Measurements from ENCODE around the gene SLC4A1AP.

The SLC4A1AP gene

DNA sequence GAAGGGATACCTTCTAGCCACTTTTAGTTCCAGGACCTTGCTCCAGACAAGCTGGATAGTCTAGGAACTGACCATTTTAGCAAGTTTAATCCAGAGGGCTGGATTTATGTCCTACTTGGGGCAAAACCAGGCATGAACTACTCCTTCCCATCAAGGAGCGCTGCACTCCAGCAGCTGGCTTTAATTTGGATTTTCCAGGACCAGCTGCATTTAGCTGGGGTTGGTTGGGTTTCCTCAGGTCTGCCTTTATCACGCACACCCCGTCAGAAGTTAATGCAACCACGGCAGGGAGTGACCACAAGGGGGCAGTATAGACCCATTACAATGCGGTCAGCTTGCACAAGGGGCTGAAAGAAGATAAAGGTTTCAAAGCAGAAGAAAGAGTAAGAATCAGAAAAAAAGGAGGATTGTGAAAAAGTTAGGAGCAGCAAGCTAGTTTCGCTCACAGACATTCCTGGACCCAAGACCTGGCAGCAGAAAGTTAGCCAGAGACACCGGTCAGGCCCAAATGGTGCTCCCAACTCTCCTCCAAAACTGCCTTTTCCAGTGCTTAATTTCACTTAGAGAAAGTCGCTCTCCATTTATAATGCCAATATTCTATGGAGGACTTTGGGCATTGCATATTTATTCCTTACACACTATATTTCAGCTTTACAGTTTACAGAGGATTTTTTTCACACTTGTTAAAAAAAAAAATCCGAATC is 40.1 kb downstream of the SLC4A1AP start:
- DNase-seq (ENCODE audit: low read depth), result peak; percentile 83

GRCh38 chr2:27704342-27704876 is 40.7 kb downstream of the SLC4A1AP start:
- DNase-seq (ENCODE audit: low read depth), result no peak

DNA sequence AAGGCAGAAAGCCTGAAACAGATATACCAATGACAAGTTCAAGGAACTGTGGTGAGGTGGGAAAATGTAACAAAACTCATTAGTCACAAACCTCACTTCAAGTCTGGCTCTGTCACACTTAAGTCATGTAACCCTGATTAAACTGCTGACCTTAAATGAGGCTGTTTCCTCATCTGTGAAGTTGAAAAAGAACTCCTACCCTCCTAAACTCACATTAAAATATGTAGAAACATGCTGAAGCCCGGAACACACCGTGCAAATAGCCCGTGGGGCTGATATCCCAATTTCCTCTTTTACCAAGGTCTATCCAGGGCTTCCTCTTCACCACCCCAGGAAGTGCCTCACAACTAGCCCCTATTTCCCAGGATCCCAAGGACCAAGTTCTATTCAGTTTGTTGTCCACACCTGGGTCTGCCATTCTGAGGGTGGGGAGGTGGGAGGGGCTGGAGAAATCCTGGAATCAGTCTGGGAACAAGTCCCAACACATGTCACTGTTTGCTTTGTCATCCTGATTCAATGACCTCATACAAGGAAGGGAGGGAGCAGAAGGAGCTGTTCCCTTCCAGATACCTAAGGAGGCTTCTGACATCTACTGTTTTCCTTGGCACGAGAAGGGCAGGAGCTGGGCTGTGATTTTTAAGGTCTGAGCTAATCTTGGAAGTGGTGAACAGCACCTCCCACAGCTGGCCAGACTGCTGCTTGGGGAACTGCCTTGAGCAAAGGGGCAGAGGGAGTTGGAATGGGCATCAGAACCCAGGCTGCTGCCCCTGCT is 42.3 kb downstream of the SLC4A1AP start:
- no peak for DNase-seq (ENCODE audit: low read depth)

DNA sequence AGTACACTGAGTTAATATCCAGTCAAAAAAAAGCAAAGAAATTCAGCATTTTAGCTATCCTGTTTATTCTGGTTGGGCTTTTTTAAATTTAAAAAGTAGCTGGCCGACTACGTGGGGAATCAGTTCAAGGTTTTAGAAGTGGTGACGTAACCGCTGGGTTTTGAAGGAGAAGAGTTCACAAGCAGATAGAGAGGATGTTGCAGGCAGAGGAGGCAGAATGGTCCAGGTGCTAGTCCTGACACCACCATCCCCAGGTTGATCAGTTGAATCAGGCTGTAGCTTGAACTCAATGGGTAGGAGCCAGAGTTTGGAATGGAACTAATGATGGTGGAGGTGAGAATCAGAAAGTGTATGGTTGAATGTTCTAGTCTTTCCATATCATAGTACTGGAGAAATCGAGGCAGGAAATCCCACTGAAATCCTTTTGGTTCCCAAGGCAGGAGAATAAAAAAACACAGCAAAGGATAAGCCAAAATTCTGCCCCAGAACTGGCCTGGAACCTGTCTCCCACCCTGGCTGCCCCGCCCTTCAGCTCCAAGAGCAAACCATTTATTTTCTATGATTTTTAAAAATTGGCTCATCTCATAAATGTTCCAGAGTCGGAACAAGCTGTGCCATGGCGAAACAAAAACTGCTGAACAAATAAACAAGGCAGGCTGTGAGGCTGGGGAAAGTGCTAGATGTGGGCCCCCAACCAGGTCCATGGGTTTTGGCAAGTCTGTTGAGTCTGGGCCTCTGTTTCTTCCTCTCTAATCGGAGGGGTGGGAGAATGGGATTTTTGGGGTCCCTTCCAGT is 44.0 kb downstream of the SLC4A1AP start:
- no peak for DNase-seq (ENCODE audit: low read depth)

GRCh38 chr2:27708257-27708654 is 44.6 kb downstream of the SLC4A1AP start:
- DNase-seq (ENCODE audit: low read depth), result no peak

GRCh38 chr2:27708666-27709065 is 45.0 kb downstream of the SLC4A1AP start:
- no peak for DNase-seq (ENCODE audit: low read depth)

DNA sequence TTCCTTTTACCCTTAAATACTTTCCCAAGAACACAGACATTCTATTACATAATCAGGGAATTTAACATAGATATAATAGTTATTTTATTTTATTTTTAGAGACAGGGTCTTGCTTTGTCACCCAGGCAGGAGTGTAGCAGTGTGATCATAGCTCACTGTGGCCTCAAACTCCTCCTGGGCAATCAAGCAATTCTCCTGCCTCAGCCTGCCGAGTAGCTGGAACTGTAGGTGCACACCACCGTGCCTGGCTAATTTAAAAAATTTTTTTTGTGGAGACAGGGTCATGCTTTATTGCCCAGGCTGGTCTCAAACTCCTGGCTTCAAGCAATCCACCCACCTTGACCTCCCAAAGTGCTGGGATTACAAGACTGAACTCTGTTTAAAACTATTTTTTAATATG is 45.6 kb downstream of the SLC4A1AP start:
- DNase-seq (ENCODE audit: low read depth), result no peak

DNA sequence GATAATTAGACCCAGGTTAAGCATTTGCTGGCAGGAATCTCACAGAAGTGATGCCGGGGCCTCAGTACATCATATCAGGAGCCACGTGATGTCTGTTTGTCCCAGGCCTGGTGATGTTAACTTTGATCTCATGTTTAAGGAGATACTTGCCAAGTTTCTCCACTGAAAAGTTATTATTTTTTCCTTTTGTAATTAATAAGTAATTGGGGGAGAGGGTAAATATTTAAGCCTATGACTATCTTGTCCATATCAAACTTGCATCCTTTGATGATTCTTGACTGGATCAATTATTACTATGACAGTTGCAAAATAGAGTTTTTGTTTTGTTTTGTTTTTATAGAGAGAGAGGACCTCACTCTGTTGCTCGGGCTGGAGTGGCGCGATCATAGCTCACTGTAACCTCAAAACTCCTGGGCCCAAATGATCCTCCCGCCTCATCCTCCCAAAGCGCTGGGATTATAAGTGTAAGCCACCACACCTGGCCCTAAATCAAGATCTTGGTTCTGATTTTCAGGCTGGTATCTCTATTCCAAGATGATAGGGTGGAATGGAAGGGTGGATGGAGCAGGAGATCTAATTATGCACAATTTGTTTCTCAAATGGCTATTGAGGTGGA is 46.4 kb downstream of the SLC4A1AP start:
- DNase-seq (ENCODE audit: low read depth), result no peak

- no peak for DNase-seq (ENCODE audit: low read depth)
Observed at GRCh38 chr2:27710640-27711430, 47.1 kb downstream of the SLC4A1AP start.

- DNase-seq (ENCODE audit: low read depth), result no peak
Observed at GRCh38 chr2:27711804-27712203, 48.1 kb downstream of the SLC4A1AP start.

DNA sequence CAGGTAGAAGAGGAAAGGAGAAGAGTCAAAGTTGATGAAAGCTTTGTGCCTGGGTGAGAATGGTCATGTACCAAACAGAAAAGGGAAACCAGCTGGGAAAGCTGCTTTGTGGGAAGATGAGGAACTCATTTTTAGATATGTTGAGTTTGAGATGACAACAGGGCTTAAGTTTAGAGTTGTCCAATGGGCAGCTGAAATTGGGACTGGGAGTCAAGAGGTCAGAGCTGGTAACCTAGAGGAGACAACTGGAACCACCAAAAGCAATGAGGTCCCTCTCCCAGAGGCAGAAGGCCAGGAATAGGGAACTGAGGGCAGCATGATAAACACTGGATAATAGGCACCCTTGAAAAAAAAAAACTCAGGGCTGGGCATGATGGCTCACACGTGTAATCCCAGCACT is 48.8 kb downstream of the SLC4A1AP start:
- no peak for DNase-seq (ENCODE audit: low read depth)

GRCh38 chr2:27713201-27713600 is 49.5 kb downstream of the SLC4A1AP start:
- no peak for DNase-seq (ENCODE audit: low read depth)

- DNase-seq (ENCODE audit: low read depth), result no peak
Observed at GRCh38 chr2:27714053-27714452, 50.4 kb downstream of the SLC4A1AP start.

- DNase-seq (ENCODE audit: low read depth), result no peak
Observed at GRCh38 chr2:27714851-27715291, 51.2 kb downstream of the SLC4A1AP start.

- DNase-seq (ENCODE audit: low read depth), result no peak
Observed at GRCh38 chr2:27715318-27716210, 51.9 kb downstream of the SLC4A1AP start.

DNA sequence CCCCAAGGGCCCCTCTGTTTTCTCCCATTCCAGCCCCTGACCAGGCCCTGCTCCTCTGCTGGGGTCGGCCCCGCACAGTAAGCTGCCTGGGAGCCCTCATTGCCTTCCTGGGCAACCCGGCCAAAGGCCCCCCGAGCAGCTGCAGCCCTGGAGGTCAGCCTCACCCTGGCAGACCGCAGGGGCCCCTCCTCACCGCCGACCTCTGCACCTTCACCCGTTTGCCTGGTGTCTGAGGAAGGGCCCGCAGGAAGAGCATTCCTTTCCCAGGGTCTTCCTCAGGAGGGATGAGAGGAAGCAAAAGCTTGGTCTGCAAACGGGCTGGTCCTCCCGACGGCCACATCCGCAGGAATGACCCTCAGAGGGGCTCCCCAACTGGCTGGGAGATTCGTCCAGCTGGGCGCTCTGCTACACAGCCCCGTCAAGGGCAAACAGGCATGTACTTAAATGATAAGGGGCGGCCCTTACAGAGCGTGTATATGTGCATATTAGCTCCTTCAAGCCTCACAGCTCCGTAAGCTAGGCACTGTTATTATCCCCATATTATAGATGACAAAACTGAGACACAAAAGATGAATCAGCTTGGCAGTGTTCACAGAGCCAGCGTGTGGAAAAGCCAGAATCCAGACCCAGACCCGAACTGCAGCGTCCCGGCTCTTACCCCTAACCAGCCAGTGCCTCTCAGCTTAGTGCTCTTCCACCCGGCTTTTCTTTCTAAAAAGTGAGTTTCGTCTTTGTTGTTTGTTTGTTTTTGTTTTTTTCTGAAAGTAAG is 52.8 kb downstream of the SLC4A1AP start:
- DNase-seq (ENCODE audit: low read depth), result no peak

DNA sequence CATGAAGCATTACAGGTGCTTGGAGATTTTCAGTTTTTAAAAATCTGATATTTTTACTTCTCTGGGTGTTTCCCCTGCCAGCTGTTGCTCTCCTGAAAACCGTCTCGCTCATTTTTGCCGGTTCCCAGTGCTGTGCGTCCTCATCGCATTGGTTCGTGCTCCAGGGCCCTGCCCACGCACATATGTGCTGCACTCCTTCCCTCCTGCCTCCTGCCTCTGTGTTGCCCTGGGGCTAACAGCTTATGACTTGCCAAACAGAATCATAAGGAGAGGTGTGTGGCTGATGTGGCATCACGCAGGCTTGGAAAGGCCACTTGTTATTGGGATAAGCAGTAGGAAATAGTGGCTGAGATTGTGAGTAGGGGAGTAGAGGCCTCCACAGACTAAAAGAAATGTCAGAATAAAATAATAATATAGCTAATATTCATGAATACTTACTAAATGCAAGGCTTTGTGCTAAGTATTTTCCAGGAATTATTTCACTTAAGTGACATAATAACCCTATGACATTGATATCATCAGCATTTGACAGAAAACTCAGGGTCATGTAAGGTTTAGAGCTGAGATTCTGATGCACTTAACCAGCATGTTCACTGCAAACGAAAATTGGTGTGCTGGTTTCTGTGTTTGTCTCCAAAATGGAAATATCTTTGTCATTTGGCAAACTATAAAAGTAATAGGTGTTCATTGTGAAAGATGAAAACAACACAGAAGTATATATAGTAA is 53.5 kb downstream of the SLC4A1AP start:
- DNase-seq (ENCODE audit: low read depth), result no peak

GRCh38 chr2:27720004-27720551 is 56.4 kb downstream of the SLC4A1AP start:
- DNase-seq (ENCODE audit: low read depth), result peak; percentile 43
